Stomach smooth muscle (tissue), 2 donors: ENCODE data around the gene TPCN2.
A peak's percentile ranks its signal among the peaks of the same experiment; 100 is the strongest.

Experiments
- H3K27ac ChIP-seq: one replicate; pipeline ENCODE4 v1.7.0; 2013; ENCODE audit warnings: mild to moderate bottlenecking, low read length, inconsistent platforms
- H3K27me3 ChIP-seq, 2 donors: one replicate each; pipeline ENCODE4 v1.7.0; 2013; ENCODE audit warnings: low read length in 2 of 2; ENCODE audit not compliant: insufficient read depth in 2 of 2, control insufficient read depth in 1 of 2
- H3K36me3 ChIP-seq, 2 donors: one replicate each; pipeline ENCODE4 v1.7.0; 2013; ENCODE audit warnings: low read length in 2 of 2; ENCODE audit not compliant: control insufficient read depth in 2 of 2, insufficient read depth in 2 of 2
- H3K4me1 ChIP-seq: one replicate; pipeline ENCODE4 v1.7.0; 2013; ENCODE audit warnings: low read length; ENCODE audit not compliant: control insufficient read depth, insufficient read depth
- H3K4me3 ChIP-seq, 2 donors: one replicate each; pipeline ENCODE4 v1.7.0; 2013; ENCODE audit warnings: low read length in 2 of 2
- H3K9ac ChIP-seq, 2 donors: one replicate each; pipeline ENCODE4 v1.7.0; 2013; ENCODE audit warnings: low read length in 2 of 2, mild to moderate bottlenecking in 1 of 2
- H3K9me3 ChIP-seq, 2 donors: one replicate each; pipeline ENCODE4 v1.7.0; 2013; ENCODE audit warnings: low read length in 2 of 2; ENCODE audit not compliant: control insufficient read depth in 2 of 2
- donor health status: healthy.
- donor health status: Pancreatic carcinoma.

The TPCN2 gene

DNA sequence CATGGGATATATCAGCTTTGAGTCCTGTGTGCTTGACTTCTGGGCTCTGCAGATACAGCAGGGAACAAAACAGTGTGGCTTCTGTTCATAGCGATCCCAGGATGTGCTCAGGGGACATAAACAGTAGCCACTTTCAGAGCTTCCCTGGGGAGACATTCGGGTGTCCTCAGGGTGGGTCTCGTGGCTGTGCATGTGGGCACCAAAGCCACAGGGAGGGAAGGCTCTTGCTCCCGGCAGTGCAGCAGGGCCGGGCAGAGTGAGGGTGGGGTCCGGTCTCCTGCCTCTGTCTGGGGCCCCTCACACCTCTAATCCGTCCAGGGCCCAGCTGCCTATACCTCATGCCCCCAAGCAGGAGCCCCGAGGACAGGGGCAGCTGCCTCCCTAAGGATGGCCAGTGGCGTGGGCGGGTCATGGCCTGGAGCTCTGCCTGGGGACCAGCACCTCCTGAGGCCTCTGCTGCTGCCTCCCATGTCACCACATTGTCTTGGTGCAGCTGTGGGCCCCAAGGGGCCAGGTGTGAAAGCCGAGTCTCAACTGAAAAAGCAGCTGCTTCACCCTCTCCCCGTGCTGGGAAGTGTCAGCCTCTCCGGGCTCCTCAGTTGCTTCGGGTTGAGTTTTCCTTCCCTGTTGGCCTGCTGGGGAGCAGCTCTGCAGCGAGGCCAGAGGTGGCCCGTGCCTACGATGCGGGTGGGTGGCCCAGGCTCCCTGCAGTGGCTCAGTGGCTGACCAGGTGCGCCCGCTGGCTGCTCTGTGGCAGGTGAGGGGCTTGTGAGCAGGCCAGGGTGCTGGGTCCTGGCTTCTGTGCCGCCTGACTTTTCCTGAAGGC lies 3.8 kb downstream of the TPCN2 start:
- H3K4me1 ChIP-seq = peaks cover 76% of the 10 kb centered on the region
- H3K27me3 ChIP-seq = no peaks in the 10 kb centered on the region
- peak overlapping the region in 1 of 2 donors; percentile 90 for H3K4me3 ChIP-seq
- H3K36me3 ChIP-seq = peaks cover 17 to 20% of the 10 kb centered on the region in 2 donors
- H3K9me3 ChIP-seq = no peaks in the 10 kb centered on the region
- peak overlapping the region; percentile 97 for H3K27ac ChIP-seq
- H3K9ac ChIP-seq = peak overlapping the region; percentile 21 to 66

DNA sequence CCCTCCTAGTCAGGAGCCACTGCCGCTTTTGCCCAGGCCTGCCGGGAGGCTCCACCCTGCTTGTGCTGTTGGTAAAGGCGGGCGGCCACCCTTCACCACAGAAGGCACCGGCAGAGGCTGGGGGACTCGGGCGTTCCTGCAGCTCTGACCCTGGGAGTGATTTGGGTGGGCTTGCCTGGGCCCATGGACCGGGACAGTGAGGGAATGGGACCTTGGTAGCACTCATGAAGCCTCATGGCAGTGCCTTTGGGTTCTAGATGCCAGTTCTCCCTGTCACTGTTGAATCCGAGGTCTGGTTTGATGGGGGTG lies 4.4 kb downstream of the TPCN2 start:
- H3K4me1 ChIP-seq = peaks cover 75% of the 10 kb centered on the region
- H3K9ac ChIP-seq = peak overlapping the region in 1 of 2 donors; percentile 47

DNA sequence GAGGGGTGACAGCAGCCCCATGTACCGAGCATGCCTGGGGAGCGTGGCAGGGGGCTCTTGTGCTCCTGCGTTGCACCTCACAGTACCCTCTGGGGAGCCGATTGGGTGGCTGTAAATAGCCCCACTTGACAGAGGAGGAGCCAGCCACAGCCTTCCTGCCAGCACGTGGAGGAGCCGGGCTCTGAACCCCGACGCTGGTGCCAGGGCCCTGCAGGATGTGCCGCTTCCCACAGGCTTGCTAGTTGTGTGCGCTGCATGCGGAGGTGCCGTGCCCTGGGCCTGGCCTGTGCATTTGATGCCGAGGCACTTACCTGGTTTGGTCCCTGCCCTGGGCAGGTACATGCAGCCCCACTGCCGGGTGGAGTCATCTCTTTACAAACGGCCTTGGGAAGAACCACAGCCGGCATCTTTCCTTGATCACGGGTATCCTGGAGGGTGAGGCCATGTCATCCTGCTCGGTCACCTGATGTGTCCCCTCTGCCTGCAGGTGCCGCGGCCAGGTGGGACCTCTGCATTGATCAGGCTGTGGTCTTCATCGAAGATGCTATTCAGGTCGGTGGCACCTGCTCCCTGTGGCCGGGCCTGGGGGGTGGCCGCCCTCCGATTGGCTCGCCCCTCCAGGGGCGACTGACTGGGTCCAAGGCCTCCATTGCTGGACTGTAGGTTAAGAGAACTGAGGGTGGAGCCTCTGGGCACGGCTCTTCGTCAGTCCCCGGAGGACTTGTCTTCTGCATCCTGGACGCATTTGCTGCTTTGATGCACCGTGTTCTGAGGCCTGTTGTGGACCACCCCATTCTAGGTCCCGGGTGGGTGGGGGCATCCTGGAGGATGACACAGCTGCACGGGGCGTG lies 5.0 kb downstream of the TPCN2 start:
- no peaks in the 10 kb centered on the region for H3K27me3 ChIP-seq
- H3K27ac ChIP-seq = peak overlapping the region; percentile 97
- H3K4me3 ChIP-seq = peak overlapping the region in 1 of 2 donors; percentile 90
- H3K9ac ChIP-seq = no peak overlapping the region
- H3K4me1 ChIP-seq = peaks cover 70% of the 10 kb centered on the region
- H3K36me3 ChIP-seq = peaks cover 23 to 28% of the 10 kb centered on the region in 2 donors
- no peaks in the 10 kb centered on the region for H3K9me3 ChIP-seq

More for the DNA sequence above, 4.4 kb downstream of the TPCN2 start:
- peak overlapping the region; percentile 97 for H3K27ac ChIP-seq
- H3K27me3 ChIP-seq = no peaks in the 10 kb centered on the region
- H3K4me3 ChIP-seq = peak overlapping the region in 1 of 2 donors; percentile 90
- no peaks in the 10 kb centered on the region for H3K9me3 ChIP-seq
- peaks cover 20 to 22% of the 10 kb centered on the region in 2 donors for H3K36me3 ChIP-seq

DNA sequence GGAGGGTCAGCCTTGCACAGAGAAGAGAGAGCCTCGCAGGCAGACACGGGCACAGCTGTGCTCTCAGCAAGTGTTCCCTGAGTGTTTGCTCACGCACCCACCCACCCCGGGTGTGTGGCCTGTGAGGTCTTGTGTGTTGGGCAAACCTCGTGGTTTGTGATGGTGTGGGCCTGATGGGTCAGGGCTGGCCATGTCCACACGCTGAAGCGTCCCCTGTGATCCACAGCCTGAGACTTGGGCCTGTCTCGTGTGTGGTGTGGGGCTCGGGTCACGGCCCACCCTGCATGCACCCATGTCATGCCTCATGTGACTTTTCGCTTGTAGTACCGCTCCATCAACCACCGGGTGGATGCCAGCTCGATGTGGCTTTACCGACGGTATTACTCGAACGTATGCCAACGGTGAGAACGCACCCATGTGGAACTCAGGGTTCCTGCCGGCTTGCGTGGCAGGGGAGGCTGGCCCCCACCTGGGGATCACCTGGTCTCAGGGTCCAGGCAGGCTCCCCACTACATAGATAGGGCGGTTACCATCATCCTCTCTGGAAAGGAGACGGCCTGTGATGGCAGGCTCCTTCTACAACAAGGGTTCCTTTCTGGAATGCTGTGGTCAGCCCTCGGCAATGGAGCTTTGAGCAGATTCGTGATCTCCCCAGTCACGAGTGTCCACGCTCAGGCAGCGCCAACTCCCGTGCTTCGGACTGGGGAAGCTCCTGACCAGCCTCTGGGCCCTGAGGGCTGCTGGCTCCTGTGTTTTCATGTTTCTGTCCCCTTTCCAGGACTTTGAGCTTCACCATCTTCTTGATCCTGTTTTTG lies 5.9 kb downstream of the TPCN2 start:
- H3K9ac ChIP-seq = no peak overlapping the region
- H3K27ac ChIP-seq = peak overlapping the region; percentile 55
- no peaks in the 10 kb centered on the region for H3K27me3 ChIP-seq
- H3K4me3 ChIP-seq = no peak overlapping the region
- peaks cover 27 to 33% of the 10 kb centered on the region in 2 donors for H3K36me3 ChIP-seq
- H3K4me1 ChIP-seq = peaks cover 64% of the 10 kb centered on the region
- H3K9me3 ChIP-seq = no peaks in the 10 kb centered on the region

DNA sequence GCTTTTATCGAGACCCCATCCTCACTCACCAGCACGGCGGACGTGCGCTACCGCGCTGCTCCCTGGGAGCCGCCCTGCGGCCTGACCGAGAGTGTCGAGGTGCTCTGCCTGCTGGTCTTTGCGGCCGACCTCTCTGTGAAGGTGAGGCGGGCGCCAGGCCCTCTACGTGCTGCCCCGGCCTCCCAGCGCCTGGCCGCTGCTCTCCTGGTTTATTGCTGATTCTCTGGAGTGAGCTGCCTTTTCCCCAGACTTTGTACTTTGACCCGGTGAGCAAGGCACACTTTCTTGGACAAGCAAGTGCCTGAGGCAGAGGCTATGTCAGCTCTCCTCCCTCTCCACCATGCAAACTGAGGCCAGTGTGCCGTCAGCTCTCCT lies 6.5 kb downstream of the TPCN2 start:
- Histone ChIP-seq H3K4me3 (no peak overlapping the region), H3K36me3 (peaks cover 27 to 39% of the 10 kb centered on the region in 2 donors), H3K27me3 (no peaks in the 10 kb centered on the region), H3K4me1 (peaks cover 61% of the 10 kb centered on the region), H3K27ac (peak overlapping the region; percentile 55), H3K9me3 (no peaks in the 10 kb centered on the region), H3K9ac (no peak overlapping the region)

DNA sequence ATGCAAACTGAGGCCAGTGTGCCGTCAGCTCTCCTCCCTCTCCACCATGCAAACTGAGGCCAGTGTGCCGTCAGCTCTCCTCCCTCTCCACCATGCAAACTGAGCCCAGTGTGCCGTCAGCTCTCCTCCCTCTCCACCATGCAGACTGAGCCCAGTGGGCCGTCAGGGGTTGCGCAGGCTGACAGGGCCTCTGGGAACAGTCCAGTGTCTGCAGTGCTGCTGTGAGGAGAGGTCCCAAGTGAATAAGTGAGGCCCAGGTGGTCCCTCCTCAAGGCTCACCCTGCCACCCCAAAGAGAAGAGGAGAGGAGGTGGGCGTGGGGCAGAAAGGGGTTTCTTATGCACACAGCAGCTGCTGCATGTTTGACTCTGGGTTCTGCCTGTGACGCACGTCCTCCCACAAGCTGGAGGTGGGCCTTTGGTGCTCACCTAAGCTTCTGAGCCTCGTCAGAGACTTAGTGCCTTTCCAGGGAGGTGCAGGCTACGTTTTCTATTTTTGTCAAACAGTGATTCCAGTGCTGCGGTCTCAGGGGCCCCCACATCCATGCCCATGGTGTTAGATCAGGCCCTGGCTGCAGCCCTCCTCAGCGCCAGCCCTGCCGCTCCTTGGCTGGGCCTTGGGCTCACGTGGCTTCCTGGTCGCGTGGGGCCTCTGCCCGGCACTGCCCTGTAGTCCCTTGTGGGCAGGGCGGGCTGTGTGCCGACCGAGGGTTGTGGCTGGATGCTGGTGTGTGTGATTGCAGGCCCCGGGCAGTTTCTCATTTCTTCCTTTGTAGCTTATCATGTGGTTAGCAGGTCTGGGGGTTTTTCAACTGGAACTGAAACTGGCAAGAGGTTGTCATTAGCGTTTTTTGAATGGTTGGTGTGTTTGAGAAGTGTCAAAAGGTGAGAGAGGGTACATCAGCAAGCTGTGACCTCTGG lies 7.1 kb downstream of the TPCN2 start:
- Histone ChIP-seq H3K36me3 (peaks cover 27 to 40% of the 10 kb centered on the region in 2 donors), H3K4me1 (peaks cover 60% of the 10 kb centered on the region), H3K9me3 (no peaks in the 10 kb centered on the region), H3K27me3 (no peaks in the 10 kb centered on the region), H3K9ac (no peak overlapping the region), H3K27ac (peak overlapping the region; percentile 55), H3K4me3 (peak overlapping the region in 1 of 2 donors; percentile 22)

DNA sequence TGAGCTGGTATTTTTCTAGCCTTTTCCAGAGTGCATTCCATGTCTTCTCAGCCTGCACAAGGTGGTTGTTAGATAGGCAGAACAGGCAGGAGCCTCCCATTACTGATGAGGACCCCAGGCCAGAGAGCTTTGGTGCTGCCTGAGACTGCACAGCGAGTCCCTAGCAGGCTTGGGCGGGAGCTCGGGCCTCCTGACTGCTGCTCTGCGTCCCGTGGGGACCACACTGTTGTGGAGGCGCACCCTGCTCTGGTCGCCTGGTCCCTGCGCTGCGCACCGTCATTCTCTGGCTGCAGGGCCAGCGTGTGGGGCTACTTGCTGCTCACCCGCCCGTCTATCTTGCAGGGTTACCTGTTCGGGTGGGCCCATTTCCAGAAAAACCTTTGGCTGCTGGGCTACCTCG lies 8.5 kb downstream of the TPCN2 start:
- Histone ChIP-seq H3K27me3 (no peaks in the 10 kb centered on the region), H3K9ac (no peak overlapping the region), H3K36me3 (peaks cover 27 to 43% of the 10 kb centered on the region in 2 donors), H3K27ac (no peak overlapping the region), H3K9me3 (no peaks in the 10 kb centered on the region), H3K4me1 (peaks cover 52% of the 10 kb centered on the region), H3K4me3 (no peak overlapping the region)

DNA sequence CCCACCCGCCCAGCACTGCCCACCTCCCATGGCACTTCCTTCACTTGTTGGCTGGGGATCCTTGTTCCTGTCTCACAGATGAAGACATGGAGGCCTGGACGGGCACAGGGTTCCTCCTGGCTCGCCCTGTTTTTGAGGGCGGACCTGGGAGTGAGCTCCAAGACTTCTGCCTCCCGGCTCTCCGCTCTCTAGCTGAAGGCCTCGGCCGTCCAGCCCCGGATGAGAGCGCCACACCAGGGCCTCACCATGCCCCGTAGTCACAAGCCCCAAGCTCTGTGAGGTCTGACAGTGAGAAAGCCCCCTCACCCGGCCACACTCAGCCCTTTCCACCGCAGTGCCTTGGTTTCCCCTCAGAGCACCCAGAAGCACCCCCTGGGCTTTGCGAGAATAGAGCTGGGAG lies 9.1 kb downstream of the TPCN2 start:
- peaks cover 27 to 46% of the 10 kb centered on the region in 2 donors for H3K36me3 ChIP-seq
- no peak overlapping the region for H3K4me3 ChIP-seq
- no peak overlapping the region for H3K27ac ChIP-seq
- no peaks in the 10 kb centered on the region for H3K27me3 ChIP-seq
- H3K9me3 ChIP-seq = no peaks in the 10 kb centered on the region
- H3K9ac ChIP-seq = no peak overlapping the region
- H3K4me1 ChIP-seq = peaks cover 46% of the 10 kb centered on the region

DNA sequence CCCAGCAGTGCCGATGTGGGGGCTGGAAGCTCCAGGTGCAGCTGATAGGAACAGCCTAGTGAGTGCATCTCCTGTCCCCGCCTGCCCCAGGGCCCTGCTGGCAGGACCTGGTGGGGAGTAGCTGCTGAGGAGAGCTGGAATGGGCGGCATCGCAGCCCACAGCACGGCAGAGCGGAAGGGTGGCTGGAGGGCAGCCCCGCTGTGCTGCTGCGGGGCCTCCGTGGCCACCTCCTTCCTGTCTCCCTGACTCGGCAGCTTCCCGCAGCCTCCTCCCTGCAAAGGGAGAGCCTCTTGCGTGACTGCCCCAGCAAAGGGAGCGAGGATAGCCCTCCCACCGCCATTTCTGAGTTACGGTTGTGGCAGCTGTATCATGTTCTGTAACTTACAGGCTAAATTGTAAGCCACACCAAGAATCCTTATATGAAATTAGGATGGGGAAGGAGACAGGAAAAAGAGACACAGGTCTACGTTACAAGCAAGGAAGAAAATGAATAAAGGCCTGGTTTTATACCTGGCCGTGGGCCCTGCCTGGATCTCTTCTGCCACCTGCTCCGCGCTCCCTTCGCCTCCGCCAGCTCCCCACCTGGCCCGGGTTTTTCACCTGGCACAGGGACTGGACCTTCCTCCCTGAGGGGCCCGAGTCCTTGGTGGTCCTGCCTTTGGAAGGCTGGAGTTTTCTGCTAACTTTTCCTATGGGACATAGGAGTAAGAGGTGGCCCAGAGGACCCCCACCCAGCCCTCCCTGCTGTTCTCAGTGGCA lies 10.0 kb downstream of the TPCN2 start:
- Histone ChIP-seq H3K27me3 (no peaks in the 10 kb centered on the region), H3K9ac (no peak overlapping the region), H3K4me3 (no peak overlapping the region), H3K36me3 (peaks cover 27 to 54% of the 10 kb centered on the region in 2 donors), H3K27ac (no peak overlapping the region), H3K4me1 (peaks cover 37% of the 10 kb centered on the region), H3K9me3 (no peaks in the 10 kb centered on the region)
